GM06990 (cell line): ENCODE data around the gene FAM111A.

Experiments
- DNase-seq: peaks from one replicate; pipeline ENCODE4 v3.0.0-alpha.2; 2011; ENCODE audit not compliant: insufficient read length; ENCODE audit errors: extremely low read depth
- H3K27me3 ChIP-seq: replicated peaks from 2 replicates; pipeline ENCODE4 v1.6.0; 2011; ENCODE audit warnings: low read length; ENCODE audit not compliant: control insufficient read depth, insufficient read depth
- H3K36me3 ChIP-seq: 2 replicates; pipeline ENCODE4 v1.5.1; 2011; ENCODE audit warnings: low read length; ENCODE audit not compliant: control insufficient read depth, insufficient read depth
- H3K4me3 ChIP-seq: replicated peaks from 2 replicates; pipeline ENCODE4 v1.5.1; 2011; ENCODE audit warnings: low read depth, mild to moderate bottlenecking, control low read depth, low read length
- CTCF ChIP-seq: IDR thresholded peaks from 2 replicates; pipeline ENCODE4 v1.5.1; 2011; ENCODE audit warnings: low read length, control low read depth, mild to moderate bottlenecking, inconsistent platforms; ENCODE audit not compliant: insufficient read depth, poor library complexity, severe bottlenecking

Gene FAM111A

DNA sequence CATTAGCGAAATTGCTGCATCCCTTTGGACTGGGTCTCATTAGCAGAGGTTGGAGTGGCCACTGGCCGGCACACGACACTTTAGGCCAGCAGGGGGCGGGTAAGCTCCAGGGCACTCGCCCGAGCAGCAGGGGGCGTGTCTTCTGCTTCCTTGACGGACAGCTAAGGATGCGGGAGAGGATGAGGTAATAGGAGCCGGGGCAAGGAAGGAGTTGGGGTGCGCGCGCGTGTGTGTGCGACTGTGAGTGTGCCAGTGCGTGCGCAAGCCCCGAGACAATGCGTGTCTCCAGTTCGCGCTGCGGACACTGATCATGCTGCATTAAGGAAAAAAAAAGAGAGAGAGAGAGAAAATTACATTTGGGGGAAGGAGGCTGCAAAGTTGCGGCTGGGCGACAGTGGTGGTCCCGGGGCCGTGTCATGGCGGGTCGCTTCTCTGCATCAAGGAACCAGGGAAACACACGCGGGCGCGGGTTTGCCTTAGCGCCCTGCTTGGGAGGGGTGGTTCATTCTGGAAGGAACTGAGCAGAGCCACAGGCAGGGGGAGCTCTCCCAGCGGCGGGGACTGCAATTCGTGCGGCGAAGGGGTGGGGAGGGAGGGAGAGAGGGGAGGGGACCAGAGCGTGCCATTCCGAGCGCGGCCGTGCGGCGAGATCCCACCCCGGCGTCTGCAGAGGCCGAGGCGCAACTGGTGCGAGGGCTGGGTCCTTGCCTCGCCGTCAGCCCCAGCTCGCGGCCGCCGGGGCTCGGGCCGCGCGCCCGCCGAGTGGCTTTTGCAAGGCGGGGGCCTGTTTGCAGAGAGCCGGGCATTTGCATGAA, 29.1 kb downstream of the FAM111A start, which contains the start of gene DTX4:
TSS of gene DTX4 (plus strand) at position 625 of the 815 bp plus-strand sequence. CDS start 464 bp downstream, outside the sequence.
- Histone ChIP-seq H3K4me3 (peak within 1 kb of the TSS; percentile 86), H3K36me3 (no peaks in the 10 kb centered on the region), H3K27me3 (no peaks in the 10 kb centered on the region)
- peak; percentile 89 for DNase-seq
- TF ChIP-seq CTCF: peak; percentile 97

DNA sequence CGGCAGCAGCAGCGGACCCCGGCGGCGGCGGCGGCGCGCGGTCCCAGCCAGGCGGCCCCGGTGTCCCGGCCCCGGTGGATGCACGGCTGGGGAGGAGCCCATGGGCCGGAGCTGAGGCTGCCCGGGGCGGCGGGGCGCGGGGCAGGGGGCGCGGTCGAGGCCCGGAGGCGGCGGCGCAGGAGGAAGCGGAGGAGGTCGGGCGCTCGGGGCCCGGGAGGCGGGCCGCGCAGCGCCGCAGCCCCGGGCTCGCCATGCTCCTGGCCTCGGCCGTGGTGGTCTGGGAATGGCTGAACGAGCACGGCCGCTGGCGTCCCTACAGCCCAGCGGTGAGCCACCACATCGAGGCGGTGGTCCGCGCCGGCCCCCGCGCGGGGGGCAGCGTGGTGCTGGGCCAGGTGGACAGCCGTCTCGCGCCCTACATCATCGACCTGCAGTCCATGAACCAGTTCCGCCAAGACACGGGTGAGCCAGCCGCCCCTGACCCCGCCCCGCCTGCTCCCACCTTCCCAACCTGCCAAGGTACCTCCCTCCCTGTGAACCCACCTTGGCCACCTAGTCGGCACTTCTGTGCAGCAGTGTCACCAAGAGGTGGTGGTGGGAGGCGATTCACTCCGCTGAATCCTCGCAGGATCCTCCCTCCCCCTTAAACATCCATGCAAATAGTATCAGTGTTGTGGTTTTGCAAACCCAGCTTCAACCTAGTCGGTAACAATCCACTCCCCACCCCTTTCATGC, 29.9 kb downstream of the FAM111A start:
- peak; percentile 73 for DNase-seq
- Histone ChIP-seq H3K27me3 (no peaks in the 10 kb centered on the region), H3K36me3 (0 out of 2 replicates have a peak, but pooled peaks cover 2% of the 10 kb centered on the region), H3K4me3 (peak overlapping the region; percentile 86)
- TF ChIP-seq CTCF: peak; percentile 7

DNA sequence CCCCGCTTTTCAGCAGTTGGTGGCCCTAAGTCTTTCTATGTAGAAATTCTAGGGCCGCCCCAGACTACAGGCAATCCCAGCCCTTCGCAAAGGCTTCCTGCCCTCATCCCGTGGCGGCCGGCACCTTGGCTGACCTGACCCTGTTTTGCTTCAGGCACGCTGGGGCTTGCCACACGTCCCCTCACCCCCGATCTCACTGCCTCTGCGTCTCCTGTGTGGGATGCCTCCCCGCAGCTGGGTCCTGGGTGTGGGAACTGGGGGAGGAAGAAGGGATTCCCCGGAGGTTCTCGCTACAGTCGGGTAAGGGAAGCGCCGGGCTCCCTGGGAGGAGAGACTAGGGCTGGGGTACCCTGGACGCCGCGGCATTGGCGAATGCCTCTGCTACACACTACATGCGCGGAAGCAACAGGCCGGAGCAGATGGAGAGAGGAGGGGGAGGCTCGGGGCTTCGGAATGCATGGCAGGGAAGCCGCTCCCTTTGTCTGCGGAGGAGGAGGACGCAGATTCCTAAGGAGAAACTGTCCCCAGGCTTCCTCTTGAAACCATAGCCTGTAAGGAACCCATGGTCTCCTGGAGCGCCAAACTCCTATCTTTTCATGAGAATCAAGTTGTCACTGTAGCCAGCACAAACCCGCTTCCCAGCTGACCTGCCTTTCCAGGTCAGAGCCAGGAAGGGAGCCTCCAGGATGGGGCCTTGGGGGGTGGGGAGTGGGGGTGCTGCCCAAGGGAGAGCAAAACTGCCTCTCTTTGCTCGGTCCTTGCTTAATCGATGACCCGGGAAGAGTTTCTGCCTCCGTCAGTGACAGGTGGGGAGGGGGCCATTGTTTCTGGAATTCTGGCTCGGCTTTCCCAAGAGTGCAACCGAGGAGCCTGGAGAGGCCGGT, 30.7 kb downstream of the FAM111A start:
- no peak for DNase-seq
- Histone ChIP-seq H3K27me3 (no peaks in the 10 kb centered on the region), H3K36me3 (0 out of 2 replicates have a peak, but pooled peaks cover 2% of the 10 kb centered on the region), H3K4me3 (peak overlapping the region; percentile 86)
- no peak for TF ChIP-seq CTCF

- DNase-seq: no peak
- peak overlapping the region; percentile 86 for H3K4me3 ChIP-seq
Measured at GRCh38 chr11:59173964-59174663, 31.5 kb downstream of the FAM111A start.

More at GRCh38 chr11:59173964-59174663, 31.5 kb downstream of the FAM111A start:
- Histone ChIP-seq H3K27me3 (no peaks in the 10 kb centered on the region), H3K36me3 (0 out of 2 replicates have a peak, but pooled peaks cover 2% of the 10 kb centered on the region)
- no peak for TF ChIP-seq CTCF
